ENCODE results near the gene PCAT7.
"Not testable (repeated sequence)": the region's sequence is repeated elsewhere in the genome, so short reads cannot be mapped to it uniquely, and the experiment has no call there.

PCAT7 gene

DNA sequence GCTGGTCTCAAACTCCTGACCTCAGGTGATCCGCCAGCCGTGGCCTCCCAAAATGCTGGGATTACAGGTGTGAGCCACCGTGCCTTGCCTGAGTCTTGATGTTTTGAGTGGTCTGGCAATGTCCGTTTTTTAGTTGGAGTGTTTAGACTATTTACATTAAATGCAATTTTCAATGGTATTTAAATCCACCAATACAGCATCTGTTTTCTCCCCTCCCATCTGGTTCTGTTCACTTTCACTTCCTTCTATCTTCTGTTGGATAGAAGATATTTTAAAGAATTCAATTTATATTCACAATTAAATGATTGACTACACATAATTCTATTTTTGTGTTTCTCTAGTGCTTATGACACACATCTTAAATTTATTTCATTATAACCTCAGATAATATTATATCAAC lies 26.0 kb upstream of the PCAT7 start:
- H3K4me3 ChIP-seq (ENCODE audit: severe bottlenecking) = no peak overlapping the region
- H3K27ac ChIP-seq (ENCODE audit: poor library complexity, severe bottlenecking) = no peak overlapping the region
- TF ChIP-seq, protein P1, sequence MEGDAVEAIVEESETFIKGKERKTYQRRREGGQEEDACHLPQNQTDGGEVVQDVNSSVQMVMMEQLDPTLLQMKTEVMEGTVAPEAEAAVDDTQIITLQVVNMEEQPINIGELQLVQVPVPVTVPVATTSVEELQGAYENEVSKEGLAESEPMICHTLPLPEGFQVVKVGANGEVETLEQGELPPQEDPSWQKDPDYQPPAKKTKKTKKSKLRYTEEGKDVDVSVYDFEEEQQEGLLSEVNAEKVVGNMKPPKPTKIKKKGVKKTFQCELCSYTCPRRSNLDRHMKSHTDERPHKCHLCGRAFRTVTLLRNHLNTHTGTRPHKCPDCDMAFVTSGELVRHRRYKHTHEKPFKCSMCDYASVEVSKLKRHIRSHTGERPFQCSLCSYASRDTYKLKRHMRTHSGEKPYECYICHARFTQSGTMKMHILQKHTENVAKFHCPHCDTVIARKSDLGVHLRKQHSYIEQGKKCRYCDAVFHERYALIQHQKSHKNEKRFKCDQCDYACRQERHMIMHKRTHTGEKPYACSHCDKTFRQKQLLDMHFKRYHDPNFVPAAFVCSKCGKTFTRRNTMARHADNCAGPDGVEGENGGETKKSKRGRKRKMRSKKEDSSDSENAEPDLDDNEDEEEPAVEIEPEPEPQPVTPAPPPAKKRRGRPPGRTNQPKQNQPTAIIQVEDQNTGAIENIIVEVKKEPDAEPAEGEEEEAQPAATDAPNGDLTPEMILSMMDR (IDR thresholded peaks at IDR 0.05; ENCODE audit: poor library complexity, severe bottlenecking) = no peak
- no peaks in the 10 kb centered on the region for H3K9me3 ChIP-seq (ENCODE audit: severe bottlenecking)
- ATAC-seq (ENCODE audit: low read depth) (no peak), DNase-seq (ENCODE audit: low spot score) (no peak)
- H3K4me1 ChIP-seq (ENCODE audit: insufficient read depth, poor library complexity, severe bottlenecking) = no peaks in the 10 kb centered on the region
- H3K27me3 ChIP-seq (ENCODE audit: insufficient read depth, poor library complexity, severe bottlenecking) = no peaks in the 10 kb centered on the region
- H3K36me3 ChIP-seq (ENCODE audit: low read depth) = no peaks in the 10 kb centered on the region

DNA sequence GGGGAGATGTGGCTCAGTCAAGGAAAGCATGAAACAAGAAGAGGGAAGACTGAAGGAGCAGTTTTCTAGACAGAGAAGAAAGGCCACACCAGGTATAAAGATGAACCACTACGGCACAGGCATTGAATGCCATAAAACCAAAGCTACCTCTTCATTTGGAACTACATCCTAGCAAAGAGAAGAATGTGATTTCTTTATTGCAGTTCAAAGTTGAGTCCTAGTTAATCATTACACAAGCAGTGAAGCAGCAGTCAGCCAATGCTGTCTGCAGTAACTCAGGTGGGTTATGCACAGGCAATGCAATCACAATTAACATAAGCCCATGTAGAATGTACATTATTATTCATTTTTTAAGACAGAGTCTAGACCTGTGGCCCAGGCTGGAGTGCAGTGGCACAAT lies 21.7 kb upstream of the PCAT7 start:
- H3K36me3 ChIP-seq (ENCODE audit: low read depth) = no peaks in the 10 kb centered on the region
- no peaks in the 10 kb centered on the region for H3K9me3 ChIP-seq (ENCODE audit: severe bottlenecking)
- no peak for ATAC-seq (ENCODE audit: low read depth)
- DNase-seq (ENCODE audit: low spot score) = no peak
- TF ChIP-seq, protein P1 (IDR thresholded peaks at IDR 0.05; ENCODE audit: poor library complexity, severe bottlenecking) = no peak
- H3K27ac ChIP-seq (ENCODE audit: poor library complexity, severe bottlenecking) = no peak overlapping the region
- no peaks in the 10 kb centered on the region for H3K4me1 ChIP-seq (ENCODE audit: insufficient read depth, poor library complexity, severe bottlenecking)
- H3K27me3 ChIP-seq (ENCODE audit: insufficient read depth, poor library complexity, severe bottlenecking) = no peaks in the 10 kb centered on the region
- H3K4me3 ChIP-seq (ENCODE audit: severe bottlenecking) = no peak overlapping the region

DNA sequence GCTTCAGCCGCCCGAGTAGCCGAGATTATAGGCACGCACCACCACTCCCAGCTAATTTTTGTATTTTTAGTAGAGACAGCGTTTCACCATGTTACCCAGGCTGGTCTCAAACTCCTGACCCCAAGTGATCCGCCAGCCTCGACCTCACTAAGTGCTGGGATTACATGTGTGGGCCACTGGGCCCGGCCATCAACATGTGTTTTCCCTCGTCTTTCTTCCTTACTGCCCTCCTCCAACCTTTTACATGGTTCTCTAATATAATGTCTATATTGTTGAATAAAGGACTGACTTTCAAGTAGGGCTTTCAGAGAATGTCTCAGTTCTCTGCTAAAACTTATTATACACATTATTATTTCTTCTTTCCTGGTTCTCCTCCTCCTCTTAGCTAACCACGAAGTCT lies 21.3 kb upstream of the PCAT7 start:
- Histone ChIP-seq H3K4me3 (ENCODE audit: severe bottlenecking) (no peak overlapping the region), H3K27me3 (ENCODE audit: insufficient read depth, poor library complexity, severe bottlenecking) (no peaks in the 10 kb centered on the region), H3K9me3 (ENCODE audit: severe bottlenecking) (no peaks in the 10 kb centered on the region), H3K4me1 (ENCODE audit: insufficient read depth, poor library complexity, severe bottlenecking) (no peaks in the 10 kb centered on the region), H3K36me3 (ENCODE audit: low read depth) (no peaks in the 10 kb centered on the region), H3K27ac (ENCODE audit: poor library complexity, severe bottlenecking) (no peak overlapping the region)
- TF ChIP-seq, protein P1 (IDR thresholded peaks at IDR 0.05; ENCODE audit: poor library complexity, severe bottlenecking) = no peak
- DNase-seq (ENCODE audit: low spot score) (no peak), ATAC-seq (ENCODE audit: low read depth) (no peak)

- Histone ChIP-seq H3K27me3 (ENCODE audit: insufficient read depth, poor library complexity, severe bottlenecking) (no peaks in the 10 kb centered on the region), H3K4me3 (ENCODE audit: severe bottlenecking) (no peak overlapping the region), H3K27ac (ENCODE audit: poor library complexity, severe bottlenecking) (no peak overlapping the region), H3K9me3 (ENCODE audit: severe bottlenecking) (no peaks in the 10 kb centered on the region), H3K36me3 (ENCODE audit: low read depth) (no peaks in the 10 kb centered on the region), H3K4me1 (ENCODE audit: insufficient read depth, poor library complexity, severe bottlenecking) (no peaks in the 10 kb centered on the region)
- no peak for ATAC-seq (ENCODE audit: low read depth)
- TF ChIP-seq, protein P1 (IDR thresholded peaks at IDR 0.05; ENCODE audit: poor library complexity, severe bottlenecking) = no peak
- no peak for DNase-seq (ENCODE audit: low spot score)
Measured at GRCh38 chr9:94534901-94535300, 20.0 kb upstream of the PCAT7 start.

DNA sequence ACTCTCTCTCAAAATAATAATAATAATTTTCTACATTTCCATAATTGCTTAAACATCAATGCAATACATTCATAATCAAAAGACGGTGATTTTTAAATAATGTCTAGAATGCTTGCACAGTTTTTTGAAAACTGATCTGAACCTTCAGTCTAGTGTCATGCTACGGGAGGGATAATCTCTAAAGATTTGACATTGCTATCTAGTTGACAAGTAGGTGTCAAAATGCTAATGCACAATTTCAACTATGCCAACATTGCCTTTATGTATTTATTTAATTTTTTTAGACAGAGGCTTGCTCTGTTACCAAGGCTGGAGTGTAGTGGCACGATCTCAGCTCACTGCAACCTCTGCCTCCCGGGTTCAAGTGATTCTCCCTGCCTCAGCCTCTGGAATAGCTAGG lies 16.0 kb upstream of the PCAT7 start:
- Histone ChIP-seq H3K27ac (ENCODE audit: poor library complexity, severe bottlenecking) (no peak overlapping the region), H3K4me1 (ENCODE audit: insufficient read depth, poor library complexity, severe bottlenecking) (no peaks in the 10 kb centered on the region), H3K36me3 (ENCODE audit: low read depth) (no peaks in the 10 kb centered on the region), H3K4me3 (ENCODE audit: severe bottlenecking) (no peak overlapping the region), H3K27me3 (ENCODE audit: insufficient read depth, poor library complexity, severe bottlenecking) (no peaks in the 10 kb centered on the region), H3K9me3 (ENCODE audit: severe bottlenecking) (no peaks in the 10 kb centered on the region)
- no peak for DNase-seq (ENCODE audit: low spot score)
- ATAC-seq (ENCODE audit: low read depth) = no peak
- TF ChIP-seq, protein P1 (IDR thresholded peaks at IDR 0.05; ENCODE audit: poor library complexity, severe bottlenecking) = no peak

- not testable (repeated sequence) for H3K4me3 ChIP-seq (ENCODE audit: severe bottlenecking); H3K27ac ChIP-seq (ENCODE audit: poor library complexity, severe bottlenecking); ATAC-seq (ENCODE audit: low read depth); H3K4me1 ChIP-seq (ENCODE audit: insufficient read depth, poor library complexity, severe bottlenecking); H3K9me3 ChIP-seq (ENCODE audit: severe bottlenecking); H3K27me3 ChIP-seq (ENCODE audit: insufficient read depth, poor library complexity, severe bottlenecking); H3K36me3 ChIP-seq (ENCODE audit: low read depth); DNase-seq (ENCODE audit: low spot score)
Measured at GRCh38 chr9:94544335-94544734, 10.5 kb upstream of the PCAT7 start.

Measured in RWPE2 (cell line).